Keratinocyte (primary cell): ENCODE data around the gene POLE4. TPM values are rescaled to one million over a fixed set of nuclear protein-coding genes. Genes with fewer than 3 reads are reported as not detected.

ENCODE experiments used
- DNase-seq: peaks from one replicate; pipeline ENCODE4 v3.0.0-alpha.2; 2011; ENCODE audit warnings: low read depth, missing footprints, low spot score
- FAIRE-seq: peaks from 2 replicates; lab custom pipeline; 2011; peaks lifted over from hg19 to GRCh38; lab: Jason Lieb, UNC
- H2AFZ ChIP-seq: 2 replicates; pipeline ENCODE4 v1.6.0; 2012; ENCODE audit warnings: low read length, control low read depth, inconsistent platforms; ENCODE audit not compliant: control insufficient read depth
- H3K27ac ChIP-seq: 2 replicates; pipeline ENCODE4 v1.5.1; 2011; ENCODE audit warnings: low read length; ENCODE audit not compliant: control insufficient read depth, insufficient read depth
- H3K27me3 ChIP-seq: 3 replicates; pipeline ENCODE4 v1.6.0; 2011; ENCODE audit warnings: low read length; ENCODE audit not compliant: control insufficient read depth, insufficient read depth; ENCODE audit errors: extremely low read depth
- H3K36me3 ChIP-seq, 2 experiments: 2 replicates in 1 of 2; 3 replicates in 1 of 2; pipeline ENCODE4 v1.5.1; 2011; ENCODE audit warnings: low read length in 2 of 2, mild to moderate bottlenecking in 1 of 2; ENCODE audit not compliant: control insufficient read depth in 2 of 2, insufficient read depth in 2 of 2; ENCODE audit errors: extremely low read depth in 1 of 2
- H3K4me1 ChIP-seq: 3 replicates; pipeline ENCODE4 v1.5.1; 2011; ENCODE audit warnings: low read length; ENCODE audit not compliant: control insufficient read depth, insufficient read depth; ENCODE audit errors: extremely low read depth
- H3K4me2 ChIP-seq: 3 replicates; pipeline ENCODE4 v1.6.0; 2011; ENCODE audit warnings: low read depth, low read length; ENCODE audit not compliant: control insufficient read depth, insufficient read depth; ENCODE audit errors: extremely low read depth
- H3K4me3 ChIP-seq, 3 experiments: fragments of 200-600 bp in 1 of 3; sonication (generic) in 1 of 3; 2 replicates in 2 of 3; 3 replicates in 1 of 3; pipeline ENCODE4 v1.5.1; 2011 to 2016; ENCODE audit warnings: low read length in 3 of 3, mild to moderate bottlenecking in 3 of 3, control low read depth in 2 of 3, inconsistent platforms in 1 of 3, low read depth in 1 of 3, mixed read lengths in 1 of 3, mixed run types in 1 of 3, moderate library complexity in 1 of 3; ENCODE audit not compliant: control insufficient read depth in 2 of 3, insufficient read depth in 2 of 3; ENCODE audit errors: extremely low read depth in 1 of 3
- H3K79me2 ChIP-seq: 2 replicates; pipeline ENCODE4 v1.6.0; 2012; ENCODE audit warnings: low read length; ENCODE audit not compliant: control insufficient read depth, insufficient read depth
- H3K9ac ChIP-seq: 3 replicates; pipeline ENCODE4 v1.6.0; 2011; ENCODE audit warnings: low read length; ENCODE audit not compliant: control insufficient read depth, insufficient read depth; ENCODE audit errors: extremely low read depth
- H3K9me1 ChIP-seq: 3 replicates; pipeline ENCODE4 v1.6.0; 2011; ENCODE audit warnings: low read length; ENCODE audit not compliant: control insufficient read depth, insufficient read depth; ENCODE audit errors: extremely low read depth
- H3K9me3 ChIP-seq: 2 replicates; pipeline ENCODE4 v1.5.1; 2012; ENCODE audit warnings: low read depth, low read length; ENCODE audit not compliant: control insufficient read depth
- H4K20me1 ChIP-seq: 3 replicates; pipeline ENCODE4 v1.6.0; 2011; ENCODE audit warnings: low read length; ENCODE audit not compliant: control insufficient read depth, insufficient read depth; ENCODE audit errors: extremely low read depth
- CTCF ChIP-seq, 3 experiments: IDR thresholded peaks in 1 of 3; conservative IDR thresholded peaks in 1 of 3; optimal IDR thresholded peaks in 1 of 3; 2 replicates in 2 of 3; 3 replicates in 1 of 3; pipeline versions ENCODE3 to v1.5.1; 2011; ENCODE audit warnings: low read length in 3 of 3, mild to moderate bottlenecking in 3 of 3, moderate library complexity in 2 of 3, control low read depth in 1 of 3, inconsistent platforms in 1 of 3; ENCODE audit not compliant: insufficient read depth in 2 of 3; ENCODE audit errors: extremely low read depth in 1 of 3
- EZH2 ChIP-seq: IDR thresholded peaks from one replicate; pipeline ENCODE4 v1.6.1; 2012; ENCODE audit warnings: inconsistent platforms, mild to moderate bottlenecking, low read length, moderate library complexity
- dilution Hi-C: fragments of 300-500 bp; cut with MboI; formaldehyde crosslinking; loops from one replicate; pipeline ENCODE4 v1.7.0; 2020; ENCODE audit warnings: low sequenced_read_pairs; ENCODE audit not compliant: extremely low pct_ligation_motif_present
- polyA plus RNA-seq, 5 experiments: library from polyadenylated mRNA; depleted of rRNA in 3 of 5; stranded (reverse) in 3 of 5; stranded (forward) in 1 of 5; unstranded in 1 of 5; fragments of >200 nt; gene quantifications; 1 replicate in 1 of 5; 2 replicates in 3 of 5; 3 replicates in 1 of 5; pipeline versions ENCODE4 v1.2.1 to v1.2.3, GENCODE V29; 2011 to 2012; ENCODE audit warnings: missing spikeins in 2 of 5, low read depth in 1 of 5, low replicate concordance in 1 of 5

Gene POLE4
- polyA plus RNA-seq, 1 donor (not counting 4 experiments of a cell fraction or from before 2014, with no cell fraction given): 66.4 TPM

GRCh38 chr2:74985978-74986609 is 27.7 kb downstream of the POLE4 start:
- FAIRE-seq (no peak), DNase-seq (no peak)
- H3K4me1 ChIP-seq: no peaks in the 10 kb centered on the region
- H3K4me3 ChIP-seq: no peak overlapping the region
- H3K9me3 ChIP-seq: no peaks in the 10 kb centered on the region
- TF ChIP-seq CTCF (optimal IDR thresholded peaks at IDR 0.05 in 1 of 3, IDR thresholded peaks at IDR 0.05 in 1 of 3, conservative IDR thresholded peaks at IDR 0.05 in 1 of 3; ENCODE audit: extremely low read depth in 1 of 3, insufficient read depth in 2 of 3, low read length in 3 of 3) (no peak), EZH2 (no peak)
- H3K27ac ChIP-seq: no peak overlapping the region
- no peaks in the 10 kb centered on the region for H3K27me3 ChIP-seq
- no peaks in the 10 kb centered on the region for H3K36me3 ChIP-seq
- no peaks in the 10 kb centered on the region for H4K20me1 ChIP-seq
- H3K9me1 ChIP-seq: no peaks in the 10 kb centered on the region
- no peak overlapping the region for H3K4me2 ChIP-seq
- H3K79me2 ChIP-seq: no peaks in the 10 kb centered on the region
- dilution Hi-C loops: no loop called here
- no peak overlapping the region for H3K9ac ChIP-seq
- H2AFZ ChIP-seq: no peak overlapping the region

- H3K4me2 ChIP-seq: no peak overlapping the region
- FAIRE-seq (peak; percentile 26), DNase-seq (no peak)
- H3K27me3 ChIP-seq: no peaks in the 10 kb centered on the region
- H3K27ac ChIP-seq: no peak overlapping the region
- H3K79me2 ChIP-seq: no peaks in the 10 kb centered on the region
- H3K9me3 ChIP-seq: no peaks in the 10 kb centered on the region
- no peak overlapping the region for H3K4me3 ChIP-seq
- dilution Hi-C loops: no loop called here
- peaks cover 3% of the 10 kb centered on the region for H3K4me1 ChIP-seq
- no peaks in the 10 kb centered on the region for H3K9me1 ChIP-seq
- H2AFZ ChIP-seq: no peak overlapping the region
- no peak overlapping the region for H3K9ac ChIP-seq
- H3K36me3 ChIP-seq: no peaks in the 10 kb centered on the region
- TF ChIP-seq EZH2 (no peak), CTCF (optimal IDR thresholded peaks at IDR 0.05 in 1 of 3, IDR thresholded peaks at IDR 0.05 in 1 of 3, conservative IDR thresholded peaks at IDR 0.05 in 1 of 3; ENCODE audit: extremely low read depth in 1 of 3, insufficient read depth in 2 of 3, low read length in 3 of 3) (no peak)
- no peaks in the 10 kb centered on the region for H4K20me1 ChIP-seq
Observed at GRCh38 chr2:74991977-74992376, 33.5 kb downstream of the POLE4 start.
